ENCODE measurements around the gene CLIC3. TPM values are rescaled to one million over a fixed set of nuclear protein-coding genes. Genes with fewer than 3 reads are reported as not detected.
"Not testable (repeated sequence)": the region's sequence is repeated elsewhere in the genome, so short reads cannot be mapped to it uniquely, and the experiment has no call there.

CLIC3 gene
- total RNA-seq, 4 donors from 2014 or later, result 3.3 TPM; not detected in 3

GRCh38 chr9:137034039-137034708 is 37.8 kb upstream of the CLIC3 start:
- TF ChIP-seq, protein P1, sequence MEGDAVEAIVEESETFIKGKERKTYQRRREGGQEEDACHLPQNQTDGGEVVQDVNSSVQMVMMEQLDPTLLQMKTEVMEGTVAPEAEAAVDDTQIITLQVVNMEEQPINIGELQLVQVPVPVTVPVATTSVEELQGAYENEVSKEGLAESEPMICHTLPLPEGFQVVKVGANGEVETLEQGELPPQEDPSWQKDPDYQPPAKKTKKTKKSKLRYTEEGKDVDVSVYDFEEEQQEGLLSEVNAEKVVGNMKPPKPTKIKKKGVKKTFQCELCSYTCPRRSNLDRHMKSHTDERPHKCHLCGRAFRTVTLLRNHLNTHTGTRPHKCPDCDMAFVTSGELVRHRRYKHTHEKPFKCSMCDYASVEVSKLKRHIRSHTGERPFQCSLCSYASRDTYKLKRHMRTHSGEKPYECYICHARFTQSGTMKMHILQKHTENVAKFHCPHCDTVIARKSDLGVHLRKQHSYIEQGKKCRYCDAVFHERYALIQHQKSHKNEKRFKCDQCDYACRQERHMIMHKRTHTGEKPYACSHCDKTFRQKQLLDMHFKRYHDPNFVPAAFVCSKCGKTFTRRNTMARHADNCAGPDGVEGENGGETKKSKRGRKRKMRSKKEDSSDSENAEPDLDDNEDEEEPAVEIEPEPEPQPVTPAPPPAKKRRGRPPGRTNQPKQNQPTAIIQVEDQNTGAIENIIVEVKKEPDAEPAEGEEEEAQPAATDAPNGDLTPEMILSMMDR (IDR thresholded peaks at IDR 0.05), result no peak
- TF ChIP-seq POLR2A (IDR thresholded peaks at IDR 0.05), result no peak
- H3K27ac ChIP-seq, result peak overlapping the region in 1 of 4 donors; percentile 68

GRCh38 chr9:137033481-137033880 is 37.1 kb upstream of the CLIC3 start:
- Histone ChIP-seq H3K27ac (peak overlapping the region in 1 of 4 donors; percentile 78), H3K4me1 (peaks cover 14 to 54% (median 49%) of the 10 kb centered on the region in 4 donors)
- DNase-seq, H3K9me3 ChIP-seq, H3K36me3 ChIP-seq, H3K4me3 ChIP-seq, H3K27me3 ChIP-seq: not testable (repeated sequence)

More at GRCh38 chr9:137034039-137034708, 37.8 kb upstream of the CLIC3 start:
- Histone ChIP-seq H3K4me1 (peaks cover 11 to 47% (median 42%) of the 10 kb centered on the region in 4 donors), H3K27me3 (no peaks in the 10 kb centered on the region), H3K4me3 (peak overlapping the region in 1 of 4 donors; percentile 22), H3K36me3 (peaks cover 0 to 1% (median 0%) of the 10 kb centered on the region in 3 donors), H3K9me3 (no peaks in the 10 kb centered on the region)
- DNase-seq, result no peak

DNA sequence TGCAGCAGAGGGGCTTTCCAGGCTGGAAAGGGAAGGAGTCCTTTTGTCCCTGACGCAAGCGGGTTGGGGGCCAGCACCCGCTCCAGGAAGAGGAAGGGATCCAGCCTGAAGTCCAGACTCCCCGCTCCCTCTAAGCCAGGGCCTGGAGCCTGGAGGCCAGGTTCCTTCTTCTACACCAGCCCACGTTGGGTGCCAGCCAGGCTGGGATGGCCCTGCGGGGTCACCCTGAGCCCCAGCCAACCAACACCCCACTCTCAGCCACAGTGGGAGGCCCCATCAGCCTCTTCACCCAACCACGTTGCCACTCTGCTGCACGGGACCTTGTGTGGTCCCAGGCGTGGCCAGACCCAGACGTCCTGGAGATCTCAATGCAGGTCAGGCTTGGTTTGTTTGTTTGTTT is 36.5 kb upstream of the CLIC3 start:
- peak in 2 of 3 donors; percentile 36 to 62 for DNase-seq
- no peak for TF ChIP-seq POLR2A (IDR thresholded peaks at IDR 0.05)
- TF ChIP-seq, protein P1 (IDR thresholded peaks at IDR 0.05), result no peak
- no peaks in the 10 kb centered on the region for H3K9me3 ChIP-seq
- no peak overlapping the region for H3K4me3 ChIP-seq
- H3K27ac ChIP-seq, result peak overlapping the region in 1 of 4 donors; percentile 78
- H3K27me3 ChIP-seq, result no peaks in the 10 kb centered on the region
- peaks cover 14 to 55% (median 51%) of the 10 kb centered on the region in 4 donors for H3K4me1 ChIP-seq
- H3K36me3 ChIP-seq, result no peaks in the 10 kb centered on the region

DNA sequence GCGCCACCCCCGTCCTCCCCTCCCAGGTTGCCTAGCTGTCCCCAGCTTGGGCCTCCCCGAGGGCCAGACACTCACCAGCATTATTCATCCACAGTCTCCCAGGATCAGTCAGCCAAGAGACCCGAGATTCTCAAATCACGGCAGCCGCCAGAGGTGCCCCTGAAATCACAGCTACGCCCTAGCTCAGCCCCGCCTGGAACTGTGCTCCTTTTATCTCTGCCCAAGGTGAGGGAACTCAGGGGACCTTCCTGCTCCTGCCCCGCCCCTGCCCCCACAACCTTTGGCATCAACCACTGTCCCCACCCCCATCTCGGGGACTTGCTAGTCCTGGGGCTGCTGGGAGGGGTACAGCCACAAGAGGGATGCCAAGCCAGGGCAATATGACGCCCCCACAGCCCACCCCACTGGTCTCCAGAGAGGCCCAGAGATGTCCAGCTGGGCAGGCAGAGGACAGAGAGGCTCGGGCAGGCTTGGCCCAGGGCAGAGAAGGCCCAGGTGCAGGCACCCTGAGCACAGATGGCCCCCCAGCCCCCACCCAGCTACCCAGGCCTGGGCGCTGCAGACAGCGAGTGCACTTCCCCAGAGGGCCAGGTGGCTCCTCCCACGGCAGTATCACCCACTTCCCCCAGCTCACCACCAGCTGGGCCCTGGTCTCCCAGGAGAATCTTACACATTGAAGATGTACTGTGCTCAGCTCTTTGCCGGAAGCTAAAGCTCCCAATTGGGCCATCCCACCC is 35.7 kb upstream of the CLIC3 start, which contains the start of gene FUT7:
Gene FUT7 (minus strand): TSS at position 185 of the 737 bp plus-strand sequence. CDS start 97 bp downstream, at position 88.
- H3K9me3 ChIP-seq, result no peaks in the 10 kb centered on the region
- H3K27ac ChIP-seq, result peak within 1 kb of the TSS in 1 of 4 donors; percentile 78
- peak in 1 of 3 donors; percentile 75 for DNase-seq
- no peaks in the 10 kb centered on the region for H3K36me3 ChIP-seq
- peak within 1 kb of the TSS in 1 of 4 donors; percentile 16 for H3K4me3 ChIP-seq
- H3K27me3 ChIP-seq, result no peaks in the 10 kb centered on the region
- TF ChIP-seq POLR2A (IDR thresholded peaks at IDR 0.05), result no peak
- TF ChIP-seq, protein P1 (IDR thresholded peaks at IDR 0.05), result no peak
- H3K4me1 ChIP-seq, result peaks cover 14 to 61% (median 57%) of the 10 kb centered on the region in 4 donors

DNA sequence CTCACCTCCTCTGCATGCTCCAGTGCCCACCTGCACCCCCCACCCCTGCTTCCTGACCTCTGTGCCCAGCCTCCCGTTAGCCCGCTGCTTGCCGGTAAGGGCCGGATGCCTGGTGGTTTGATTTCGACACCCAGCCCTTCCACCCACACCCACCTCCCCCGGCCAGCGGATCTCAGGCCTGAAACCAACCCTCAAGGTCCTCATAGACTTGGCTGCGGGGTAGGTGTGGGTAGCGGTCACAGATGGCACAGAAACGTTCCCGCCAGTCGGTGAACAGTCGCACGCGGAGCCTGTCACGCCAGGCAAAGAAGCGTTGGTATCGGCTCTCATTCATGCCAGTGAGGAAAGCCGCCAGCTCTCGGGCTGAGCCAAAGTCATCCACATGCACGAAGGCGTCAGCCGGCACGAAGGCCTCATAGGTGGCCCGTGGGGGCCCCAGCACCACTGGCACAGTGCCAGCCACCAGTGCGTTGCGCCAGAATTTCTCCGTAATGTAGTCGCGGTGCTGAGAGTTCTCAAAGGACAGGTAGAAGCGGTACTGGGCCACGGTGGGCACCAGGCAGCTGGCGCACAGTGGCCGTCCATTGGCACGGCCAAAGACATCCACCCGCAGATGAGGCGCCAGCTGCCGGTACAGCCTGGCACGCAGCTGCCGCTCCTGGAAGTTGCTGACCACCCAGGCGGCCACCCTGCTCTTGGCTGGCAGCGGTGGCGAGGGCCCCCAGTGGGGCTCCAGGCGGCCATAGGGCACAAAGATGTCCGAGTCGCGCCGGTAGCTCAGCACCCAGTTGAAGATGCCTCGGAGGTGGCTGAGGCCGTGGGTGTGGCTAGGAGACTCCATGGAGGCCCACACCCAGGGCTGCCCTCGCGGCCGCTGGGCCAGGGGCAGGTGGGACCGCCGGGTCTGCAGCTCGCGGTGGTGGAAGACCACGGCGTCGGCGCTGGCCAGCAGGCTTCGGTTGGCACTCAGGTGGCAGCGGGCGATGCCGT is 34.5 kb upstream of the CLIC3 start:
- TF ChIP-seq POLR2A (IDR thresholded peaks at IDR 0.05), result no peak
- TF ChIP-seq, protein P1 (IDR thresholded peaks at IDR 0.05), result no peak
- H3K4me3 ChIP-seq, result peak overlapping the region in 1 of 4 donors; percentile 24
- H3K27ac ChIP-seq, result peak overlapping the region in 1 of 4 donors; percentile 78
- peaks cover 14 to 71% (median 59%) of the 10 kb centered on the region in 4 donors for H3K4me1 ChIP-seq
- DNase-seq, result peak in 2 of 3 donors; percentile 83 to 87
- no peaks in the 10 kb centered on the region for H3K9me3 ChIP-seq
- H3K27me3 ChIP-seq, result no peaks in the 10 kb centered on the region
- no peaks in the 10 kb centered on the region for H3K36me3 ChIP-seq

All from Peyer's patch (tissue), 4 donors.